ENCODE measurements around the gene RFC2.

DNA sequence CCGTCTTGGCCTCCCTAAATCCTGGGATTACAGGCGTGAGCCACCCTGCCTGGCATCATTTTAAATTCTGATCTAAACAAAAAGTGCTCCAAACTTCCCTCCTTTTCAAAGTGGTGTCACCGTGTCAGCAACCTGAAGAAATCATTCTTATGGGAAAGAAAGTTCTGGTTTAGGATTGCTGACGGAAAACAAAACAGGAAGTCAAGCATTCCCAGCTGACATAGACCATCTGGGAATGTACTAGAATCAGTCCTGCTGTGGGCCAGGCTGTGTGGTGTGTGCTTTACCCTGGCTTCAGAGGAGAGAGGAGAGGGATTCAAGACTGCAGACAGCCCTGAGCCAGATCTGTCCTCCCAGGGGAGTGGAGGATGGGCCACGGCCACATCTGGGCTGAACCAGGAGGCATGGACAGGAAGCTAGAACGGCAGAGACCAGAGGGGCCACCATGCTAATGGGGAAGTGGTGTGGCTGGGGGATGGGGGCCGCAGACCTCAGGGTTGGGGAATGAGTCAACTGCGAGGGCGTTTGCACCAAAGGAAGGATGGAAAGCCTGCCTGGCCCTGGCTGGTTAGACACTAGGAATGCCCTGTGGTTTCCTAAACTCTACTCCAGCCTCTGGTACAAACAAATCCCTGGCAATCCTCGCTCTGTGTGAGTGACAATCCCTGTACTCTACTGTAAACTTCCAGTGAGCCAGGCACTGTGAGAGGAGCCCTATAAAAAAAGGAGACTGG lies 18.3 kb upstream of the RFC2 start:
- TF ChIP-seq, protein P1, sequence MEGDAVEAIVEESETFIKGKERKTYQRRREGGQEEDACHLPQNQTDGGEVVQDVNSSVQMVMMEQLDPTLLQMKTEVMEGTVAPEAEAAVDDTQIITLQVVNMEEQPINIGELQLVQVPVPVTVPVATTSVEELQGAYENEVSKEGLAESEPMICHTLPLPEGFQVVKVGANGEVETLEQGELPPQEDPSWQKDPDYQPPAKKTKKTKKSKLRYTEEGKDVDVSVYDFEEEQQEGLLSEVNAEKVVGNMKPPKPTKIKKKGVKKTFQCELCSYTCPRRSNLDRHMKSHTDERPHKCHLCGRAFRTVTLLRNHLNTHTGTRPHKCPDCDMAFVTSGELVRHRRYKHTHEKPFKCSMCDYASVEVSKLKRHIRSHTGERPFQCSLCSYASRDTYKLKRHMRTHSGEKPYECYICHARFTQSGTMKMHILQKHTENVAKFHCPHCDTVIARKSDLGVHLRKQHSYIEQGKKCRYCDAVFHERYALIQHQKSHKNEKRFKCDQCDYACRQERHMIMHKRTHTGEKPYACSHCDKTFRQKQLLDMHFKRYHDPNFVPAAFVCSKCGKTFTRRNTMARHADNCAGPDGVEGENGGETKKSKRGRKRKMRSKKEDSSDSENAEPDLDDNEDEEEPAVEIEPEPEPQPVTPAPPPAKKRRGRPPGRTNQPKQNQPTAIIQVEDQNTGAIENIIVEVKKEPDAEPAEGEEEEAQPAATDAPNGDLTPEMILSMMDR (IDR thresholded peaks at IDR 0.05) = no peak
- TF ChIP-seq RAD21 (conservative IDR thresholded peaks at IDR 0.05 in 1 of 2, IDR thresholded peaks at IDR 0.05 in 1 of 2) (no peak), MAZ (IDR thresholded peaks at IDR 0.05; ENCODE audit: borderline replicate concordance, low read depth, low read length) (no peak), RFX5 (IDR thresholded peaks at IDR 0.05) (no peak), FOSL2 (IDR thresholded peaks at IDR 0.05) (no peak), FOSL2 (CRISPR knock-in tag; IDR thresholded peaks at IDR 0.05) (peak; percentile 58), POLR2AphosphoS2 (conservative IDR thresholded peaks at IDR 0.05; ENCODE audit: low read length) (no peak), CHD4 (IDR thresholded peaks at IDR 0.05; ENCODE audit: borderline replicate concordance) (no peak), EP300 (IDR thresholded peaks at IDR 0.05) (no peak), BHLHE40 (IDR thresholded peaks at IDR 0.05; ENCODE audit: low read depth, low read length) (no peak), NFE2L2 (conservative IDR thresholded peaks at IDR 0.05; ENCODE audit: low read length) (no peak)
- TF ChIP-seq, protein P2, sequence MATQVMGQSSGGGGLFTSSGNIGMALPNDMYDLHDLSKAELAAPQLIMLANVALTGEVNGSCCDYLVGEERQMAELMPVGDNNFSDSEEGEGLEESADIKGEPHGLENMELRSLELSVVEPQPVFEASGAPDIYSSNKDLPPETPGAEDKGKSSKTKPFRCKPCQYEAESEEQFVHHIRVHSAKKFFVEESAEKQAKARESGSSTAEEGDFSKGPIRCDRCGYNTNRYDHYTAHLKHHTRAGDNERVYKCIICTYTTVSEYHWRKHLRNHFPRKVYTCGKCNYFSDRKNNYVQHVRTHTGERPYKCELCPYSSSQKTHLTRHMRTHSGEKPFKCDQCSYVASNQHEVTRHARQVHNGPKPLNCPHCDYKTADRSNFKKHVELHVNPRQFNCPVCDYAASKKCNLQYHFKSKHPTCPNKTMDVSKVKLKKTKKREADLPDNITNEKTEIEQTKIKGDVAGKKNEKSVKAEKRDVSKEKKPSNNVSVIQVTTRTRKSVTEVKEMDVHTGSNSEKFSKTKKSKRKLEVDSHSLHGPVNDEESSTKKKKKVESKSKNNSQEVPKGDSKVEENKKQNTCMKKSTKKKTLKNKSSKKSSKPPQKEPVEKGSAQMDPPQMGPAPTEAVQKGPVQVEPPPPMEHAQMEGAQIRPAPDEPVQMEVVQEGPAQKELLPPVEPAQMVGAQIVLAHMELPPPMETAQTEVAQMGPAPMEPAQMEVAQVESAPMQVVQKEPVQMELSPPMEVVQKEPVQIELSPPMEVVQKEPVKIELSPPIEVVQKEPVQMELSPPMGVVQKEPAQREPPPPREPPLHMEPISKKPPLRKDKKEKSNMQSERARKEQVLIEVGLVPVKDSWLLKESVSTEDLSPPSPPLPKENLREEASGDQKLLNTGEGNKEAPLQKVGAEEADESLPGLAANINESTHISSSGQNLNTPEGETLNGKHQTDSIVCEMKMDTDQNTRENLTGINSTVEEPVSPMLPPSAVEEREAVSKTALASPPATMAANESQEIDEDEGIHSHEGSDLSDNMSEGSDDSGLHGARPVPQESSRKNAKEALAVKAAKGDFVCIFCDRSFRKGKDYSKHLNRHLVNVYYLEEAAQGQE (IDR thresholded peaks at IDR 0.05) = no peak
- TF ChIP-seq, protein P3, sequence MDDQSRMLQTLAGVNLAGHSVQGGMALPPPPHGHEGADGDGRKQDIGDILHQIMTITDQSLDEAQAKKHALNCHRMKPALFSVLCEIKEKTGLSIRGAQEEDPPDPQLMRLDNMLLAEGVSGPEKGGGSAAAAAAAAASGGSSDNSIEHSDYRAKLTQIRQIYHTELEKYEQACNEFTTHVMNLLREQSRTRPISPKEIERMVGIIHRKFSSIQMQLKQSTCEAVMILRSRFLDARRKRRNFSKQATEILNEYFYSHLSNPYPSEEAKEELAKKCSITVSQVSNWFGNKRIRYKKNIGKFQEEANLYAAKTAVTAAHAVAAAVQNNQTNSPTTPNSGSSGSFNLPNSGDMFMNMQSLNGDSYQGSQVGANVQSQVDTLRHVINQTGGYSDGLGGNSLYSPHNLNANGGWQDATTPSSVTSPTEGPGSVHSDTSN (IDR thresholded peaks at IDR 0.05) = no peak
